Gastroesophageal sphincter (tissue), 2 donors: Measurements from ENCODE around the gene PLA2G4B.

ENCODE experiments used
- POLR2A ChIP-seq, 2 donors: fragments of 450-650 bp; IDR thresholded peaks; one replicate each; pipeline ENCODE4 v1.6.1; 2017; ENCODE audit warnings: antibody characterized with exemption in 2 of 2, mild to moderate bottlenecking in 2 of 2, moderate library complexity in 1 of 2
- POLR2AphosphoS5 ChIP-seq: sonication (generic); formaldehyde crosslinking; IDR thresholded peaks from one replicate; pipeline ENCODE4 v1.6.1; 2017; ENCODE audit warnings: antibody characterized with exemption

GRCh38 chr15:41812820-41813375 lies 25.7 kb upstream of the PLA2G4B start:
- no peak for TF ChIP-seq POLR2AphosphoS5
- no peak for TF ChIP-seq POLR2A (IDR thresholded peaks at IDR 0.05)
